Mesodermal cell (in vitro differentiated cells): Measurements from ENCODE around the gene PPP6R2.

ENCODE experiments used
- H3K27ac ChIP-seq: 2 replicates; pipeline ENCODE4 v1.7.0; 2013; ENCODE audit warnings: mild to moderate bottlenecking, low read depth, low read length, moderate library complexity; ENCODE audit not compliant: severe bottlenecking
- H3K36me3 ChIP-seq: 2 replicates; pipeline ENCODE4 v1.7.1; 2013; ENCODE audit warnings: mild to moderate bottlenecking, low read length, moderate library complexity; ENCODE audit not compliant: control insufficient read depth, insufficient read depth
- H3K4me1 ChIP-seq: one replicate; pipeline ENCODE4 v1.7.1; 2013; ENCODE audit warnings: mild to moderate bottlenecking, low read length; ENCODE audit not compliant: insufficient read depth, control insufficient read depth, poor library complexity, severe bottlenecking
- H3K4me3 ChIP-seq: 2 replicates; pipeline ENCODE4 v1.7.0; 2013; ENCODE audit warnings: low read length, control low read depth, mild to moderate bottlenecking; ENCODE audit not compliant: insufficient read depth, poor library complexity, severe bottlenecking; ENCODE audit errors: extremely low read depth
- H3K9me3 ChIP-seq: 2 replicates; pipeline ENCODE4 v1.7.1; 2013; ENCODE audit warnings: mild to moderate bottlenecking, low read length, moderate library complexity; ENCODE audit not compliant: control insufficient read depth
- WGBS, 2 experiments: methylation state at CpG; one replicate each; pipeline ENCODE4 v1.1.5; 2013; ENCODE audit warnings: missing lambda C conversion rate in 2 of 2; ENCODE audit not compliant: insufficient coverage in 2 of 2; 5-methylcytosine and 5-hydroxymethylcytosine counted together

Gene PPP6R2

DNA sequence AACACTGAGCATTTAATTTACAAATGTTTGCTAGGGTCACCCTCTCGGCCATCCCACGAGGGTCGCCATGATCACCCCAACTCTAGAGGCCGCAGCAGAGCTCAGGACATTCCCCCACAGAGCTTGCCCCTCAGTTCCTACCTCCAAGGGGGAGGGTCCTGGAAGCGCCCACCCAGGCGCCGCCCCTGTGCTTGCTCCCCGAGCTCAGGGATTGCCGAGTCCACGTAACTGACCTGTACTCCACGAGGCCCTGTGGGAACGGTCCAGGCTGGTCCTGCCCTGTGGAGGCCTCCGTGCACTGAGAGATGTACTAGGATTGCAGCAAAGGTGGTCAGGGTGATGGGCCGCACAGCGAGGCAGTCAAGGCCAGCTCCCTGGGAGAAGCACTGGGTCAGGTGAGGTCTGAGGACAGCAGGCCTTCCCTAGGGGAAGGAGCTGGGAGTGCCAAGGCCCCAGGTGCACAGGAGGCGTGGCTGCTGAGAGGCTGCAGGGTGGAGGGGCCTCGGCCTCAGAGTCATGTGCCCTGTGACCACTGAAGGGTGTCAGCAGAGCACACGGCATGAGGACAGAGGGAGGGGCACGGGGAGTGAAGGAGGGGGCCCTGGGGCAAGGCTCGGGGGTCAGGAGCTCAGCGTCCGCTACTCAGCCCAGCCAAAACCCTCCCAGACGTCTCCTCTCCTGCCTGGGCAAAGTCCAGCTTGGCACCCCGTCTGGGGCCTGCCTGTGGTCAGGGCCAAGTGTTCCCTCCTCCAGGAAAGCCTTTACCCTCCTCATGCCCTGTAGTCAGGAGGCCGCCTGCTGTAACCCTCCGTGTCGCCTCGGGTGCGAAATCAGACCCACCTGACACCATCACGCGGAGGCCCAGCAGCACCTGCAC lies 141.1 kb downstream of the PPP6R2 start:
- WGBS, 2 experiments = 85 to 90% methylated on average over 30 to 31 of the region's 31 CpGs
- Histone ChIP-seq H3K4me1 (peaks cover 9% of the 10 kb centered on the region), H3K4me3 (no peak overlapping the region), H3K27ac (no peak overlapping the region), H3K9me3 (no peaks in the 10 kb centered on the region), H3K36me3 (no peaks in the 10 kb centered on the region)

DNA sequence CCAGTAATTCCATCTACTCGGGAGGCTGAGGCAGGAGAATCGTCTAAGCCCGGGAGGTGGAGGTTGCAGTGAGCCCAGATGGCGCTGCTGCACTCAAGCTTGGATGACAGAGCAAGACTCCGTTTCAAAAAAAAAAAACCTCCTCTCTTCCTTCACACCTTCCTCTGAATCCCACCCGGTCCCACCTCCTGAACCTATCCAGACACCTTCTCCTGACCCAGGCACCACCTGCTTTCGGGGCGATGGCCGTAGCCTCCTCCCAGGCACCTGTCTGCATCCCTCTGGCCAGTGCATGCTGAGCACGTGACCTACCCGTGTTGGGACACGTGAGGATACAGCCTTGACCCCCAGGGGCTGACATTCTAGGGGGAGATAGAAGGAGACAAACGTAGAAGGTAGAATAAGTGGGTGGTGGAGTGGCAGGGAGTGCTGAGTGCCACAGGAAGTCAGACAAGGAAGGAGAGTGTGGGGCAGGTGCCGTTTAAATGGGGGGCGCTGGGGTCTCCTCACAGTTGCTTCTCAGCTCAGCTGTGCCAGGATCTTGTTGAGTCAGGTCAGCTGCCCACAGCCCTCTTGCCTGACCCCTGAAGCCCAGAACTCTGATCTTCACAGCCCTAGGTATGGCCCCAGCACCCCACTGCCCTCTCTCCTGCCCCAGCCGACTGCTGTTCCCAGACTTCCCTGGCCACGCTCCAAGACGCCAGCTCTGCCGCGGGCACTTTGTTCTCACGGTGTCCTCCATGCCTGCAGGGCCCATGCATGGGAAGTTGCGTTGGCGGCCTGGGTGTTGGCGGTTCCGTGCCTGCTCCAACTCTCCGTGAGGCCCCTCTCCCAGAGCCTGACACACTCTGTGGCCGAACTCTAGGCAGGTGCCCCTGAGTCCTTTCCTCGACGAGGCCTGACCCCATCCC lies 142.3 kb downstream of the PPP6R2 start:
- H3K36me3 ChIP-seq = no peaks in the 10 kb centered on the region
- WGBS, 2 experiments = 88% methylated on average over 29 of the region's 29 CpGs
- H3K4me3 ChIP-seq = no peak overlapping the region
- no peak overlapping the region for H3K27ac ChIP-seq
- H3K9me3 ChIP-seq = no peaks in the 10 kb centered on the region
- H3K4me1 ChIP-seq = peaks cover 9% of the 10 kb centered on the region

DNA sequence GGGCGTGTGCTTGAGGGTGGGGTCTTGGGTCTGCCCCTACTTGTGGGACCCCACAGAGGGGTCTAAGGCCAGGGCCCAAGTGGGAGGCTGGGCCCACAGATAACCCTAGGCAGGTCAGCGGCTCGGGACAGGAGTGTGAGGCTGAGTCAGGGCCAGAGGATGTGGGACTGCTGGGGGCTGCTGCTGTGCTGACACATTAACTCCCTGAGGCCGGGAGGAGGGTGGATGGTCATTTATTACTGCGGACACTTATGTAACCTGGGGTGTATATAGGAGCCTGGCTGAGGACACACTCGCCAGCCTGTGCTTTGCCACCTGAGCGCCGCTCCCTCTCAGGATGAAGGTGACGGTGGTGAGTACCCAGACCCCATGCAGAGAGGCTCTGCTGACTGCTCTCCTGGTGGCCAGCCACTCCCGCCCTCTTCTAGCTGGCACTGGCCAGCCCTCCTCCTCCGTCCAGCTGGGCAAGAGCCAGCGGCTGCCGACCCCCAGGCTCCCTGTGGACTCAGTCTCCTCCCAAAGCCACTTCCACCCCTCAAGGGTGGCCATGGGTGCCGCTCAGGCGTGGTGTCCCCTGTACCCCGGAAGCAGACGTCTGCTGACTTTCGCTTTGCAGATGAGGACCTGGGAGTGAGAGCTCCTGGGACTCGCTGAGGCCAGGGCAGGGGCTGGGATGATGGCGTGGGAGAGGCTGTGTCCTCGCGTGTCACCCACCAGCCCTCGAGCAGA lies 143.6 kb downstream of the PPP6R2 start, which contains the start of gene MIOX:
Gene MIOX, plus strand, starts transcription at position 299 of the 729 bp plus-strand sequence. Its CDS starts 39 bp downstream, at position 338.
- WGBS, 2 experiments = 81 to 83% methylated on average over 14 to 21 of the region's 23 CpGs

DNA sequence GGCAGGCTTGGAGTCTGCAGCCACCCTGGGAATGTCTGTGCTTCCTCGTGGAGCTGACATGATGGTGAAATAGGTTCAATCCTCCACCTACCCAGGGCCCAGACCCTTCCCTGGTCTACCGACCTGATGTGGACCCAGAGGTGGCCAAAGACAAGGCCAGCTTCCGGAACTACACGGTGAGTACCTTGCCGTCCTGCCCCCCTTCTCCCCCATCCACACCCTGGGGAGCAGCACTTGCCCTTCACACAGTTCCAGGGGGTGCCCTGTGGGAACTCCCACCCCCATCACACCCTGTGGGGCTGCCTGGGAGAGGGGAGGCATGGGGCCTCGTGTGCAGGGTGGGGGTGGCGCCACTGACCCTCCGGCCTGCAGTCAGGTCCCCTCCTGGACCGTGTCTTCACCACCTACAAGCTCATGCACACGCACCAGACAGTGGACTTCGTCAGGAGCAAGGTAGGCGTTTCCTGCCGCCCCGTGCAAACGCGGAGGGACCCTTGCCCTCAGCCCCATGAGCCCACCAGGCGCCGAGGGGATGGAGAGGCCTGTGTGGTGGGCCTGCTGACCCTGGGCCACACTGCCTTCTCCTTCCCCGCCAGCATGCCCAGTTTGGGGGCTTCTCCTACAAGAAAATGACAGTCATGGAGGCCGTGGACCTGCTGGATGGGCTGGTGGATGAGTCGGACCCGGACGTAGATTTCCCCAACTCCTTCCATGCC lies 144.3 kb downstream of the PPP6R2 start:
- WGBS, 2 experiments = 93 to 96% methylated on average over 13 to 16 of the region's 23 CpGs
- H3K27ac ChIP-seq = no peak overlapping the region
- H3K4me1 ChIP-seq = peaks cover 9% of the 10 kb centered on the region
- H3K9me3 ChIP-seq = no peaks in the 10 kb centered on the region
- H3K4me3 ChIP-seq = no peak overlapping the region
- no peaks in the 10 kb centered on the region for H3K36me3 ChIP-seq

More for the DNA sequence above, 143.6 kb downstream of the PPP6R2 start, which contains the start of gene MIOX:
- no peak within 1 kb of the TSS for H3K4me3 ChIP-seq
- H3K36me3 ChIP-seq = no peaks in the 10 kb centered on the region
- no peaks in the 10 kb centered on the region for H3K9me3 ChIP-seq
- no peak within 1 kb of the TSS for H3K27ac ChIP-seq
- peaks cover 9% of the 10 kb centered on the region for H3K4me1 ChIP-seq

DNA sequence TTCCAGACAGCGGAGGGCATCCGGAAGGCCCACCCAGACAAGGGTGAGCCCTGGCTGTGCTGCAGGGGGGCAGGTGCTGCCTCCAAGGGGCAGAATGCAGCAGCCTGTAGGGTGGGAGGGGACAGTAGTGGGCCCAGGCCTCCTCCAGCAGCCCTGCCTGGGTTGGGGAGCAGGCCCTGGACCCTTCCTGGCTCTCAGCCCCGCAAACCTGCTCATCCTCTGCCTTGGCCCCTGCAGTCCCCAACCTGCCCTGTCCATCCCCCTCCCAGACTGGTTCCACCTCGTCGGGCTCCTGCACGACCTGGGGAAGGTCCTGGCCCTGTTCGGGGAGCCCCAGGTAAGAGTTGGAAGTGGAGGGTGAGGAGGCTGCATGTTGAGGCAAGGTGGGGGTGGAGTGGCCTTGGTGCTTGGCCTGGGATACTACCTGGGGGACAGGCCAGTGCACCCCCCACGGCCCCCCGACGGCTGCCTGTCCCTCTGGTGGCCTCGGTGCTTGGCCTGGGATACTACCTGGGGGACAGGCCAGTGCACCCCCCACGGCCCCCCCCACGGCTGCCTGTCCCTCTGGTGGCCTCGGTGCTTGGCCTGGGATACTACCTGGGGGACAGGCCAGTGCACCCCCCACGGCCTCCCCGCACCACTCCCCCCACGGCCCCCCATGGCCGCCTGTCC lies 145.0 kb downstream of the PPP6R2 start:
- no peaks in the 10 kb centered on the region for H3K36me3 ChIP-seq
- no peaks in the 10 kb centered on the region for H3K9me3 ChIP-seq
- 84 to 96% methylated on average over 8 to 13 of the region's 18 CpGs for WGBS, 2 experiments
- H3K4me1 ChIP-seq = peaks cover 9% of the 10 kb centered on the region
- no peak overlapping the region for H3K27ac ChIP-seq
- H3K4me3 ChIP-seq = no peak overlapping the region

DNA sequence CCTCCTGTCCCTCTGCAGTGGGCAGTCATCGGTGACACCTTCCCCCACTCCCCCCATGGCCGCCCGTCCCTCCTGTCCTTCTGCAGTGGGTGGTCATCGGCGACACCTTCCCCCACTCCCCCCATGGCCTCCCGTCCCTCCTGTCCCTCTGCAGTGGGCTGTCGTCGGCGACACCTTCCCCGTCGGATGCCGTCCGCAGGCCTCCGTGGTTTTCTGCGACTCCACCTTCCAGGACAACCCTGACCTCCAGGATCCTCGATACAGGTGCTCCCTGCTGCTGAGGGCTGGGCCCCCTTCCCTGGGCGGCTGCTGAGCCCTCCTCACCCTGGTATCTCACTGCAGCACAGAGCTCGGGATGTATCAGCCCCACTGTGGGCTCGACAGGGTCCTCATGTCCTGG lies 145.8 kb downstream of the PPP6R2 start:
- Histone ChIP-seq H3K36me3 (no peaks in the 10 kb centered on the region), H3K4me1 (peaks cover 9% of the 10 kb centered on the region), H3K27ac (no peak overlapping the region), H3K4me3 (no peak overlapping the region), H3K9me3 (no peaks in the 10 kb centered on the region)
- 83 to 88% methylated on average over 14 to 16 of the region's 19 CpGs for WGBS, 2 experiments

DNA sequence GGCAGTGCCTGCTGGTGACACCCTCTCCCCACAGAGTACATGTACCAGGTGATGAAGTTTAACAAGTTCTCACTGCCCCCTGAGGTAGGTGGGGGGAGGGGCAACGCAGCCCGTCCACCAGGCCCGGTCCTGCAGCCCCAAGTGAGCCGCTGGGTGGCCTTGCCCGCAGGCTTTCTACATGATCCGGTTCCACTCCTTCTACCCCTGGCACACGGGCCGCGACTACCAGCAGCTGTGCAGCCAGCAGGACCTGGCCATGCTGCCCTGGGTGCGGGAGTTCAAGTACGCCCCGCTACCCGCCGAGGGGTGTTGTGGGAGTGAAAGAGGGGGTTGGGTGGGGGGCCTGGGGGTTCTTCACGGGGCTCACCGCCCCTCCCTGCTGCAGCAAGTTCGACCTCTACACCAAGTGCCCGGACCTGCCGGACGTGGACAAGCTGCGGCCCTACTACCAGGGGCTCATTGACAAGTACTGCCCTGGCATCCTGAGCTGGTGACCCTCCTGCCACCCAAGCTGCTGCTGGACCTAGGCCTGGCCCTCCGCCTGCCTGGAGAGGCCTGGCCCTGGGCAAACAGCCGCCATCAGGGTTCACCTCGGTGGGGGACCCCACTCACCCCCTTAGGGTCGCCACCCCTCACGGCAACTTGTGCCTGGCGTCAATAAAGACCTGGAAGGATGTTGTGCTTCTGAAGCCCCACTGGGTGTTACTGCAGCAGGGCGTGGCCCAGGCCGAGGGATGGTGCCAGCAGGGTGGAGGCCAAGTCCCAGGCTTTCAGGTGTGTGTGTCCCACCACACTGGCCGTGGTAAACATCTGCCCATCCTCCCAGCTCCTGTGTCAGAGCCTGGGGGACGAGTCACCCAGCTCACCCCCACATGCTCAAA lies 146.5 kb downstream of the PPP6R2 start:
- WGBS, 2 experiments = 95% methylated on average over 26 to 29 of the region's 31 CpGs
- Histone ChIP-seq H3K4me1 (peaks cover 9% of the 10 kb centered on the region), H3K9me3 (no peaks in the 10 kb centered on the region), H3K4me3 (no peak overlapping the region), H3K27ac (no peak overlapping the region), H3K36me3 (no peaks in the 10 kb centered on the region)

DNA sequence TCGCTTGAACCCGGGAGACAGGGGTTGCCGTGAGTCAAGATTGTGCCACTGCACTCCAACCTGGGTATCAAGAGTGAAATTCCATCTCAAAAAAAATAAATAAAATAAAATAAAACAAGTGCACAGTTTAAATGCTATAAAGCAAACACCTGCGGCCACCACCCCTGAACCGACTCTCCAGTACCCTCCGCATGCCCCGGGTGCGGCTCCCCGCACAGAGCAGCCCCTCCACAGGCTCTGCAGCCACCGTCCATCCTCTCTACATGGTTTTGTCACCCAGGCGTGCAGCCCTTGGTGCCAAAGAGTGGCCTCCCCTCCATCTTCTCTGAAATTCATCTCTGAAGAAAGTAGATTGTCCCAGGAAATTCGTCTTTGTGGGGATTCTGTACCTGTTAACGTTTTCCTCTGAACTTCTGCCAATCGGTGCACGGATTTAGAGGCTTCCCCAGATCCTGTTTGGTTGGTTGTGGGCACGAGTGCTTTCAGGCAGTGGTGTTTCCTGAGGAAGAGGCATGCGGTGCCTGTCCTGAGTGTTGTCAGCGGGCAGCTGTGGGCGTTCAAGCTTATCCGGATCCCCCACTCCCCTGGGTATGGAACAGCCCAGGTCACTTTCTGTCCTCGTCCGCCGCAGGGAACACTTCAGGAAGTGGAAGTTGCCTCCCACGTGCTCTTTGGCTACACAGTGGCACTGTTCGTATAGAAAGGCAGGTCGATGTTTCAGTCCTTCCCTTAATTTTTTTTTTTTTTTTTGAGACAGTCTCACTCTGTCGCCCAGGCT lies 147.6 kb downstream of the PPP6R2 start:
- 88 to 89% methylated on average over 22 to 24 of the region's 27 CpGs for WGBS, 2 experiments
- Histone ChIP-seq H3K9me3 (no peaks in the 10 kb centered on the region), H3K4me3 (no peak overlapping the region), H3K36me3 (no peaks in the 10 kb centered on the region), H3K27ac (no peak overlapping the region), H3K4me1 (peaks cover 9% of the 10 kb centered on the region)
